NCI-H2196 treated with DMSO at 0.1 percent for 48 hours (cell line): ENCODE data around the gene LPCAT1.

ENCODE experiments used
- DNase-seq: peaks from one replicate; lab custom pipeline; 2025; ENCODE audit not compliant: unreplicated experiment; lab: John Stamatoyannopoulos, UW

LPCAT1 gene

DNA sequence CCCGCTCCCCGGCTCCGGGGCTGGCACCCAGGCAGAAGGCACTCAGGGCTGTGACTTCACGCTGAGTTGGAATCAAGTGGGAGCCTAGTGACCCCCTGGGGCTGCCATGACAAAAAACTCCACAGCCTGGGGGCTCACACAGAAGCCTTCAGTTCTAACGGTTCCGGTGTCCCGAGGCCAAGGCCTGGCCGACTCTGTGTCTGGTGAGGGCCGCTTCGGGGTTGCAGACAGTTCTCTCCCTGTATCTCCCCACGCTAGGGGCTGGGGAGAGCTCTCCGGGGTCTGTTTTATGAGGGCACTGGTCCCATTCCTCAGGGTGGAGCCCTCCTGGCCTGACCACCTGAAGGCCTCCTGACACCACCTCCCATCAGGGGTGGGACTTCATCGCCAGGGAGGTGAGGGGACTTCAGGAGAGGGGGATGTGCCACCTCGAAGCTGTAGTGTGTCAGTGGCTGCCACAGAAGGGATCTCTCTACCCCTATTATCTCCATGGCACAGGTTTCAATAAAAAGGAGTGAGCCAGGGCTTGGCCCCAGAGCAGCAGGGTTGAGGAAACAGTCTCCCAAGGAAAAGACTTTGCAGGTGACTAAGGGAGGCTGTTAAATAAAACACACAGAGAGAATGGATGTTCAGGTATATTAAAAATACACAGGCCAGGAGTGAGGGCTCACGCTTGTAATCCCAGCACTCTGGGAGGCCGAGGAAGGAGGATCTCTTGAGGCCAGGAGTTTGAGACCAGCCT lies 77.0 kb downstream of the LPCAT1 start:
- no peak for DNase-seq

DNA sequence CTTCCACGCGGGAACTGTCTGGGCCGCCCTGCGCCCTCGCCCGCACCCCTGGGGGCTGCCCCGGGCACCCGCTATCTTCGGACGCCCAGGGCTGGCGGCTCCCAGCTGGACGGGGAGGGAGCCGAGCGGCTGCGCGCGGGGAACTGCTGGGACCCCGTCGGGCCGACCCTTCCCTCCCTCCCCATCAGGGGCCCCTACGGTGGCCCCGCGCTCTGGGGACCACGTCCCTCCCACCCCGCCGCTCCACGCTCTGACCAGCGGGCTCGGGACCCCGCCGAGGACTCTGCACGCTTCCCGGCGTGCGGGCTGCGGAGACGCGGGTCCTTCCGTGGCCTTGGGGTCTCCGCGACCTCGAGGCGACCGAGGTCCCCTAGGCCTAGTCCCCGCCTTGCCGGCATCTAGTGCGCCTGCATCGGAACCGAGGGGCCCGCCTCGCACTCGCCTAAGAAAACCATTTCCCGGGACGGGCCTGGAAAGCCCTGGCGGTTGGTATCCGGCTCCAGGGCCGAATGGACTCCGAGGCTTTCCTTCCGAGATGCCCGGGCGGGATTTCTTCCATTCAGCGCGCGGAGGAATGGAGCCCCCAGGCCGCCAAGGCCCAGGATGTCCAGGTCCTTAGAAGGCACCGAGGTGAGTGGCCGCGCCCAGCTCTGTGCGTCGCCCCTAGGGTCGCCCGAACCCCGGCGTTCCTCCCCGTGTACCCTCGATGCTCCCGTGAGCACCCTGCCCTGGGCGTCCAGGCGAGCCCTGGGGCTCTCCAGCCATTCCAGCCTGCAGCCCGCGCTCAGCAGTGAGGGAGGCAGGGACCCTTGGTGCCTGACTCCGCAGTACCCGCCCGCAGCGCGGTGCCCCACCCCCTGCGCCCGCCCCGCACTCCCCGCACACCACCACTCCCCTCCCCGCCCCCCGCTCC lies 77.8 kb downstream of the LPCAT1 start:
- DNase-seq, result no peak

DNA sequence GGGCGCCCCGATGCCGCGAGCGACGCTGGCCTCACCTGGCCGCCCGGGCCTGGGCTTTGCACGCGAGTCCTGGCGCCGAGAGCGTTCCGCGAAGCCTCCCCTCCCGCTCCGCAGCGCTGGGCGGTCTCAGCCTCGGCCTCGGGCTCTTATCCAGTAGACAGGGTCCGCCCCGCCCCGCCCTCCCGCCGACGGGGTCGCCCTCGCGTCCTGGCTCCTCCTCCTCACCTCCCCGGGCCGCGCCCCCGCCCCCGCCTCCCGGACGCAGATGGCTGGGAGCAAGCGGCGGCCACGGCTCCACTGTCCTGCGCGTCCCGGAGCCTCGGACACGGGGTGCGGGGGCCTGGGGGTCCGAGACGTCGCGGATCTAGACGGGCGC lies 78.5 kb downstream of the LPCAT1 start, which contains the start of gene SLC6A3:
Gene SLC6A3, minus strand, starts transcription at position 128 of the 376 bp plus-strand sequence. CDS start 2,243 bp downstream, outside the sequence.
- no peak for DNase-seq

DNA sequence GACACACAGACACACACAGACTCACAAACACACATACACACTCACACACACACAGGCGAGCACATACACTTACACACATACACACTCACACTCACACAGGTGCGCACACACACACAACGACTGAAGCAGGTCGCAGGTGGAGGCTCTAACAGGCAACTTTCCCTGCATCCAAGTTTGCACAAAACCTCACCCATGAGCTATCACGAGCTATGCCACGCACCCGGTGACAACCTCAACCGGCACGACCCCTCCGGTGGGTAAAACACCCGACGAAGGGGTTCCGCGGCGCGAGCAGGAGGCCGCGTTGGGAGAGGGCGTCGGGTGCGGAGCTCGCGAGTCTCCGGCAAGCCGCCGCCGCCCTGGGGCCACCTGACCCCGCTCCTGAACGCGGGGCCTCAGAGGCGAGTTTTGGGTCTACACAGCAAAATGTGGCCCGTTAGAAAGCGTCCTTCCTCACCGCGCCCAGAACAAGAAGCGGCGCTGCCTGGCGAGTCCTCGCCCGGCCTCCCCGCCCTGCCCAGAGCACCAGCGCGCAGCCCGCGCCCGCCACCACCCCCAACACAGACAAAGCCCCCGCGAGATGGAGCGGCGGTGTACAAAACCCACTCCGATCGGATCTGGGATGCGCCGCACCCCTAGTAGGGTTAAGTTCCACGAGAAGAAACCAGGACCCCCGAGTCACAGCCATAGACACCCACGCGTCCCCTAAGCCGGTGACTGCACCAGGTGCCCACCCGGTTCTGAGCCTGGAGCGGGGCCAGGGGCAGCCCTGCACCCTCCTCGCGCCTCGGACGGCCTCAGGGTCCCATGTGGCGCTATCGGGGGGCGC lies 79.2 kb downstream of the LPCAT1 start:
- DNase-seq, result no peak

DNA sequence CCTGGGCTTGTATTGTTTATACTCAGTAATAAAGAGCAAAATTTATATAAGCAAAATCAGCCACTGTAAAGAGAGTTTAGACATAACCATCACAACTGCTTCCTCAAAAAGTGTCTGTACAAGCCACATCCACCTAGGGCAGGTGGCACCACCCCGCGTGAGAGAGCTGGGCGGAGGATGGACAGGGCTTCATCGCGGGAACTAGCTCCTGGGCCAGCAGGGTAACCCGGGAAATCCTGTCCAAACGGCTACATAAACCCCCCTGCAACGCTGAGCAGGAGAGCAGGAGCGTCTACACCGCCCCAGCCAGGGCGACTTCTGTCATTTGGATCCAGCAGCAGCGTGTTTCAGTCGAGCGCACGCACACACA lies 79.8 kb downstream of the LPCAT1 start:
- DNase-seq, result no peak

DNA sequence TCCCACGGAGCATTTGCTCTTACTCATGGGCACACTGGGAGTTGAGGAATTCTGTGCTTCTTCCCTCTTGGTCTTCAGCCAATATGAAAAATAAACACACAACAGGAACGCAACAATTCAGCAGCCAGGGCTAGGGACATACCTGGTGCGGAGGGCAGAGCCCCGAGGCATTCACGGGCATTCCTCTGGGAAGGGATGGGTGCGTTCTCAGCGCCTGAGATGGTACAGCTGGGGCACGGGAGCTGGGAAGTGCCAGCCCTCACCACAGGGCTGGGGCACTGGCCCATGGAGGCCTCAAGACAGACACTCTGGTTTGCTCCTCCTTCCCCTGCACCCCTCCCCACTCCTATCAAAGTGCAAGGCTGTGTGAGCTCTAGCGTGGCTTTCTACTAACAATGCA lies 80.6 kb downstream of the LPCAT1 start:
- DNase-seq, result no peak

DNA sequence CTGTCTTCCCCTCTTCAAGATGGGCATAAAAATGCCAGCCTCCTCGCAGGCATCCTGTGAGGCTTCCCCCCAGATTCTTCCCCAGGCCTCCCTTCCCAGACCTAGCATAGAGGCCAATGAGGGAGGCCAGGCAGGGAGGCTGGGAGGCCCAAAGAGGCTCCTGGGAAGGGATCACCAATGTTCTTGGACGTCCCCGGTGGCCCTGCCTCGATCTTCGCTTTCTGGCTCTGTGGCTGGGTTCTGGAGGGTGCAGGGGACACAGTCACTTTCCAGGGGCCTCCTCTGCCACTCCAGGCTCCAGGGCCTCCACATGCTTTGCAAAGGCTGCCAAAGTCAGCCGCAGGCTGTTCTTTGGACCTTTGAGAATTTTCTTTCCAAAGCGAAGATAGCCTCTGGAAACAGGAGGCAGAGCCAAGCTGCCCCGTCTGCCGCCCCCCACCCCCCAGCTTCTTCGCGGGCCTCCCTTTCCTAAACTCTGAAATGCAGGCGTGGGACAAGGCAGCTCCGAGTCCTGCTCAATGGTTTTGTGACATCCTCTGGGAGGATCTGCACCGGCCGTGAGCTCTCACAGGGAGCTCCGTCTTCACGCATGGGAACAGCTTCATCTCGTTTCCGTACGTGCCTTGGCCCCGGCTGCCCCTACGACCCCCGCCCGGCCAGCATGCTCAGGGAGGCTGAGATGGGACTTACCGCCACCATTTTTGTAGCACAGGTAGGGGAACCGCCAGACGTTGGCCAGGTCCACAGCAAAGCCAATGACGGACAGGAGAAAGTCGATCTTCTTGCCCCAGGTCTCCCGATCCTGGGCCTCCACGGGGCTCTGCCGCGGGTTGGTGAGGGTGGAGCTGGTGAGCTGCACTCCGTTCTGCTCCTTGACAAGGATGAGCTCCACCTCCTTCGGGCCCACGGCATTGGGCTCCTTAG lies 81.3 kb downstream of the LPCAT1 start:
- no peak for DNase-seq

DNA sequence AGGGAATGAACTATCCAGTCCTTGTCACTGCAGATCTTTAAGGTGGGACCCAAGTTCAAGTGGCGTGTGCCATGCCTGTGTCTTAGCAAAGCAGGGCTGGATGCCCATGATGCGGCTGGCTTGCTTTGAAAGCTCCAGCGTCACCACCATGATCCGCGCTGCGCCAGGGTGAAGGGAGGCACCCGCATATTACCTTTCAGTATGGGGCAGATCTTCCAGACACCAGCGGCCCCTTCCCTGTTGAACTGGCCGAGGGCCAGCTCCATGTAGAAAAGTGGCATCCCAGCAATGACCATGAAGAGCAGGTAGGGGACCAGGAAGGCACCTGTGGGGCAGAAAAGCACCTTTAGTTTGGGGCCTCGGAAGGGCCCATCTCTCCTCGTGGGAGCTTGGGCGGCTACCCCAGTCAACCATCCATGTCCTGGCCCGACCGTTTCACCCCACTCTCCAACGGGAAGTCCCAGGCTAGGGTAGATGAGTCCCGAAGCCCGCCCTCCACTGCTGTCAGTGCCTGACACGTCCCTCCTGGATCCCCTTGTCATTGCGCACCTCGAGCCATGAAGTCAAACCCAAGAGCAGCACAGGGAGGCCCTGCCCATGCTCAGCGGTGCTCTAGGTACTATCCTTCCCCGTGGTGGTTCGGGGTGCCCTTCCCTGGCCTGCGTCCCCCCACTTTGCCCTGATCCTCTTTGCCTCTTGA lies 82.4 kb downstream of the LPCAT1 start:
- no peak for DNase-seq

DNA sequence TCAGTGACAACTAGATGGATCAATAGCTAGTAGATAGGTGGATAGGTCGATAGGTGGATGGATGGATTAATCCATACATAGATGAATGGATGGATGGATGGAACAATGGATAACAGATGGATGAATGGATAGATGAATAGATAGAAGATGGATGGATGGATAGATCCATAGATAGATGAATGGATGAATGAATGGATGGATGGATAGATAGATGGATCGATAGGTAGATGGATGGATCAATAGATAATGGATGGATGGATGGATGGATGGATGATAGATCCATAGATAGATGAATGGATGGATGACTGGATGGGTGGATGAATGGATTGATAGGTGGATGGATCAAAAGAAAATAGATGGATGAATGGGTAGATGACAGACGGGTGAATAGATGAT lies 83.7 kb downstream of the LPCAT1 start:
- no peak for DNase-seq

DNA sequence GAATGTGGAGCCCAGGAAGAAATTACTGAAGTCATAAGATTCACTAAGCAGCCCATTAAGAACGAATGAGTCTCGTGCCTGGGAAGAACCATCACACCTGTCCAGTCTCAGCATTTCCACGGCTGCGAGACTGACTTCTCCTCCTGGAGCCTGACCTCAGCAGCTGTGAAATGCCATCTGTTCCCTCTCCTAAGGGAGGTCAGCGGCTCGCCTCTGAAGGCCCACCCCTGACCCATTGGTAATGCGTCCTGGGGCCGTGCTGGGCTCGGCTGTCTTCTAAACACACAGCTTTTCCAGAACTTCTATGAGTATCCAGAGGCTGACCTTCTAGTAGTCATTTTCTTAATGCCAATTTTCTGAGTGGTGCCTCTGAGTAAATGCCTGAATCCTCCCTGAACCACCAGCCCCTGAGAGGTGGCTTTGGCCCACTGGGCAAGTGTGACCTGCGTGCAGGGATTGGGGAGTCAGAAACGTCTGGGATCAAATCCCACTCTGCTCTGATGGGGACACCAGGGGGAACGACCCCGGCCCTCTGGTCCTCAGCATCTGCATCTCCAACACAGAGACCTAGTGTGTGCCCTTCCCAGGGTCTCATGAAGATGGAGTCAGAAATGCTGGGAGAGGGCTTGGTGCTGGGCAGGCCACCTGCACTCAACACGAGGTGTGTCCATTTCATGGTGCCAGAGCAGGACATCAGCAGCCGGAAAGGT lies 84.2 kb downstream of the LPCAT1 start:
- DNase-seq, result no peak

DNA sequence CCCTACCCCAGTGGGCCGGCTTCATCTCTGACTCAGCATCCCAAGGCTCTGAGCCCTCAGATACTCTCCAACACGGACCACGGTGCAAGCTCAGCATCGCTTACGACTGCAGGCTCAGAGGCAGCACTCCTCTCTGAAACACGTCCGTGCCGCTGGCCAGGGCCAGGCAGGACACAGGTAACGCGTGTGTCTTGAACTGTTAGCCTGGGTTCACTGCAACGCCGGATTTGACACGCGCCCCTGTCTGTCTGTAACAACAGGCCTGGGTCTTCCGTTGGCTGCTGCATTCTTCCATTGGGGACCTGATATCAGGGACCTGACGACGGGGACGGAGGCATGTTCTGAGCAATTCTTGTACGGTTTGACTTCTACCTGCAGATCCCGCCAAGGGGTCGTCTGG lies 84.9 kb downstream of the LPCAT1 start:
- no peak for DNase-seq

DNA sequence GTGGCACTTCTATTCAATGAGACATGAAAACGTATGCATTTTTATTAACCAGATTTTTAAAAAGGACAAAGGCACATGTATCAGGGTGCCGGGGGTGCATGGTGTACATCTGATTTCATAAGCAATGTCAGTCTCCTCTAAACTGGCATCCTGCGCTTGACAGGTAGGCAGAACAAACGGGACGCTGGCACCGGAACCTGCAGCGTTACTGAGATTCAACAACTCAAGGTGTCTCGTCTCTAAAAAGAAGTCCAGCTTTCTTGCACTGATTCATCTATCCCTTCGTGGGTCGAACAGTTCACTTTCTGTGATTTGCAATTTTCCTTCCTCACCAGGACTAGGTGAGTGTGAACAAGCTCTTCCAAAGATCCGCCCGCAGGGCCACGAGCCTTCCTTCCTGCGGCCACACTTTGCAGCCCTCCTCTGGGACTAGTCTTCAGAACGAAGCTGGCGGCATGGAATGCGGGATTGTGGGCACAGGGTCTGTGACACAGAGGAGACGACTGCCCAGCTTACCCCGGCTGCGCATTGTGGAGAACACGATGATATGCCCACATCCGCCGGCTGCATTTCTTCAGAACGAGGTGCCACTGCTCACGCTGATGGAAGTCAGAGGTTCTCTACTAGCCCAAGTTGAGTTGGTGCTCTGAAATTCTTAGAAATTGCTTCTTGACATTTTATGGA lies 85.7 kb downstream of the LPCAT1 start:
- DNase-seq, result no peak

DNA sequence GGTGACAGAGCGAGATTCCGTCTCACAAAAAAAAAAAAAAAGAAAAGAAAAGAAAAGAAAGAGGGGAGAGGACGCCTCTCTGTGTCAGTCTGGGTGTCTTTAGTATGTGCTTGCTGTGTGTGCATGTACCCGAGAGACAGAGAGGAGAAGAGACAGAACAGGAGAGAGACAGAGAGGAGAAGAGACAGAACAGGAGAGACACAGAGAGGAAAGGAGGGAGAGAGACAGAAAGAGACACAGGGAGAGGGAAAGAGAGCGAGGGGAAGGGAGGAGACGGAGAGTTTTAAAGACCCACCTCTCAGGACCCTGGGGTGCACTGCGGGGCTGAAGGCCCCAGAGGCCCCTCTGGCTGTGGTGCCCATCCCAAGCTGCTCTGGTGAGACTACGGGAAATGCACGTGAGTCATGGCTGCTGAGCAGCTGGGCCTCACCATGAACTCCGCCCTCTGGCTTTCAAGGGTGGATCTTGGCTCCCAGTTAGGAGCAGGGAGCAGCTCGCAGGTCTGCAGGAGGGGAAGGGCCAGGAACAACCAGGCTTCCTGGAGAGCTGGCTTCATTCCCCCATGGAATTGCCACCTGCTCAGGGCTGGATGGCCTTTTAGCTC lies 86.4 kb downstream of the LPCAT1 start:
- peak; percentile 76 for DNase-seq

DNA sequence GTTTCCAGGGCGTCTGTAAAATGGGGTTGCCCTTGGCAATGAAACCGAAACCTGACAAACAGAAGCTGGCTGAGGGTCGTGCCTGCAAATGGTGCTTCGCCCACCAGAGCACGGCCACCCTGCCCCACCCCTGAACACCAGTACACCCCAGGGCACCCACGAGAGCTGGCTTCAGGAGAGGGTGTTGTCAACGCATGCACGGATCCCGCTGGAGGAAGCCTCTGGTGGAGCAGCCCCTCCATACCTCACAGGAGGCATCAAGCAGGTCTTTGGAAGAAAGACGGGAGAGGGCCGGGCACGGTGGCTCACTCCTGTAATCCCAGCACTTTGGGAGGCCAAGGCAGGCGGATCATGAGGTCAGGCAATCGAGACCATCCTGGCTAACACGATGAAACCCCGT lies 87.1 kb downstream of the LPCAT1 start:
- DNase-seq, result no peak

DNA sequence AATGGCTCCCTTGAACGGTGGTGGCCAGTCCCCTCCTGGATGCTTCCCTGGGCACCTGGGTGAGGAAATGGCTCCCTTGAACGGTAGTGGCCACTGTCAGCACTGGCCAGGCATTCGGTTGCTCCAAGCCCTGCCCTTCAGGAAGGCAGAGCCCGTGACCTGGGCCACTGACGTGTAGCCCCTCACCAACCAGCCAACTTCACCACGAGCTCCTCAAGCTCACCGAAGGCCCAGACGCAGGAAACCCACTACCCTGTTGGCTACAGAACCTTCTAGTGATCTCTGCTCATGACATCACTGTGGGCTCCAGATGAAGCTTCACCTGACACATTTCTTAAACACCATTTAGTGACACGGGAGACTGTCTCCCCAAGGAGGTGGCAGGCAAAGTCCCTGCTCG lies 87.7 kb downstream of the LPCAT1 start:
- no peak for DNase-seq

DNA sequence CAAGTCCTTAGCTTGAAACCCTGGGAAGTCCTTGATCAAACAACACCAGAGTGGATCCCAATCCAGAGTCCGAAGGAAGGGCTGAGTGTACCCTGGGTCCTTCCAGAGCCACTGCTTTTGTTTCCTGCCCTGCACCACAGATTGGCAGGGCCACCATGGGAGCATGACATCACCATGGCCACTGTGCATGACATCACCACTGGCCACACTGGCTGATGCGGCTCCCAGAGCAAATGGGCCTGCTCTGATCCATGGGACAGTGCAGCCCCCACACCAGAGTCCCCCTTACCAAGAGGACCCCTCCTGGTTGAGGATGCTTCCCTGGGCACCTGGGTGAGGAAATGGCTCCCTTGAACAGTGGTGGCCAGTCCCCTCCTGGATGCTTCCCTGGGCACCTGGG lies 88.4 kb downstream of the LPCAT1 start:
- no peak for DNase-seq

DNA sequence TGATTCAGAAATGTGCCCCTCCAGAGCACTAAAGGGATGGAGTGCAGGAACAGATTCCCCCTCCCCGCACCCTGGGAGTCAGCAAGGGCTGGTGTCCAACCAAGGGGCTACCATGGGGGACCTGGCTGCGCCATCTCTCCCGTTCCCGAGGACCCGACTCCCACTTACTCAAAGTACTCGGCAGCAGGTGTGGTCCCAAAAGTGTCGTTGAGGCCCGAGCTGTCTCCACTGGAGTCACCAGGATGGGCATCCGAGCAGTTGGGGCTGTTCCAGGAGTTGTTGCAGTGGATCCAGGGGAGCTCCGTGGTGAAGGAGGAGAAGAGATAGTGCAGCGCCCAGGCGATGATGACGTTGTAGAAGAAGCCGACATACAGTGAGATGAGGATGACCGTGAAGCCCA lies 91.5 kb downstream of the LPCAT1 start:
- no peak for DNase-seq

DNA sequence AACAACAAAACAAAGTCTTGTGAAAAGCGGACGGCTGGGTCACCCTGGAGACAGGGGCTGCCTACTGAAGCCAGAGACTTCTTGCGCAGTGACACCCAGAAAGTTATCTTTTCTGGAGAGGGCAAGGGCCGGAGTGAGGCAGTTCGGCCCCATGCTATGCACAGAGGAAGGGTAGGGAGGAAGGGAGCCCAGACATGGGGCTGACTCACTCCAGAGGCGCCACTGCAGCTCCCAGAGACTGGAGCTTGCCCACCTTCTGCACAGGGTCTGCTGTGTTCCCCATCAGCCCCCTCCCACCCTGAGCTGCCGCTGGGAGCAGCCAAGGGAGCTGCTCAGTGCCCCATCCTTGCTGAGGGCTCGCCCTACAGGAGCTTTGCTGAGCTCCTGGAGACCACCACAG lies 91.9 kb downstream of the LPCAT1 start:
- DNase-seq, result no peak
